ENCODE data around the gene TP53AIP1.

DNA sequence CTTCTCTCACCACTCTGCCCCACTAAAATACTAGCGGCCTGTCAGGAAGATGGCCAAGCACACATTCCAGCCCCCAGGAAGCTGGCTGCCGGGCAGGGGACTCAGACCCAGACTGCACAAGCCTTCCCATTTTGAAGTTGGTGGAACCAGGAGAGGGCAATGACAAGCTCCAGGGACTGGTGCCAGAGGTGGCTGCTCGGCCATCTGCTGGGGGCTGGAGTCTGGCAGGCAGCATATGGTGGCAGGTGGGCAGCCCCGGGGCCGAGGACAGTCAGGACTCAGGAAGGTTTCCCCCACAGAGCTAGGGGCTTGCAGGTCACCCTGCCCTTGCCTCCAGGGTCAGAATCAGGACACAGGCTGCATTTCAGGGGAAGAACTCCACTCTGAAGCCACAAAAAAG, 28.9 kb downstream of the TP53AIP1 start:
- no peak for TF ChIP-seq CTCF (conservative IDR thresholded peaks at IDR 0.05; ENCODE audit: low read depth in 2 of 2)
- TF ChIP-seq POLR2AphosphoS5 (IDR thresholded peaks at IDR 0.05; ENCODE audit: low read depth): no peak
- TF ChIP-seq, protein P1, sequence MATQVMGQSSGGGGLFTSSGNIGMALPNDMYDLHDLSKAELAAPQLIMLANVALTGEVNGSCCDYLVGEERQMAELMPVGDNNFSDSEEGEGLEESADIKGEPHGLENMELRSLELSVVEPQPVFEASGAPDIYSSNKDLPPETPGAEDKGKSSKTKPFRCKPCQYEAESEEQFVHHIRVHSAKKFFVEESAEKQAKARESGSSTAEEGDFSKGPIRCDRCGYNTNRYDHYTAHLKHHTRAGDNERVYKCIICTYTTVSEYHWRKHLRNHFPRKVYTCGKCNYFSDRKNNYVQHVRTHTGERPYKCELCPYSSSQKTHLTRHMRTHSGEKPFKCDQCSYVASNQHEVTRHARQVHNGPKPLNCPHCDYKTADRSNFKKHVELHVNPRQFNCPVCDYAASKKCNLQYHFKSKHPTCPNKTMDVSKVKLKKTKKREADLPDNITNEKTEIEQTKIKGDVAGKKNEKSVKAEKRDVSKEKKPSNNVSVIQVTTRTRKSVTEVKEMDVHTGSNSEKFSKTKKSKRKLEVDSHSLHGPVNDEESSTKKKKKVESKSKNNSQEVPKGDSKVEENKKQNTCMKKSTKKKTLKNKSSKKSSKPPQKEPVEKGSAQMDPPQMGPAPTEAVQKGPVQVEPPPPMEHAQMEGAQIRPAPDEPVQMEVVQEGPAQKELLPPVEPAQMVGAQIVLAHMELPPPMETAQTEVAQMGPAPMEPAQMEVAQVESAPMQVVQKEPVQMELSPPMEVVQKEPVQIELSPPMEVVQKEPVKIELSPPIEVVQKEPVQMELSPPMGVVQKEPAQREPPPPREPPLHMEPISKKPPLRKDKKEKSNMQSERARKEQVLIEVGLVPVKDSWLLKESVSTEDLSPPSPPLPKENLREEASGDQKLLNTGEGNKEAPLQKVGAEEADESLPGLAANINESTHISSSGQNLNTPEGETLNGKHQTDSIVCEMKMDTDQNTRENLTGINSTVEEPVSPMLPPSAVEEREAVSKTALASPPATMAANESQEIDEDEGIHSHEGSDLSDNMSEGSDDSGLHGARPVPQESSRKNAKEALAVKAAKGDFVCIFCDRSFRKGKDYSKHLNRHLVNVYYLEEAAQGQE (IDR thresholded peaks at IDR 0.05; ENCODE audit: unreplicated experiment): no peak
- no peak for TF ChIP-seq EZH2phosphoT487 (IDR thresholded peaks at IDR 0.05; ENCODE audit: unreplicated experiment)
- no peak for TF ChIP-seq CREB1 (CRISPR knock-in tag; IDR thresholded peaks at IDR 0.05; ENCODE audit: low read depth)
- no peak for TF ChIP-seq EZH2 (IDR thresholded peaks at IDR 0.05; ENCODE audit: low read depth, unreplicated experiment)
- no peak for TF ChIP-seq NANOG (IDR thresholded peaks at IDR 0.05; ENCODE audit: borderline replicate concordance)
- TF ChIP-seq STAT1 (IDR thresholded peaks at IDR 0.05; ENCODE audit: unreplicated experiment): no peak
- no peak for TF ChIP-seq JUNB (IDR thresholded peaks at IDR 0.05; ENCODE audit: unreplicated experiment)
- TF ChIP-seq, protein P2, sequence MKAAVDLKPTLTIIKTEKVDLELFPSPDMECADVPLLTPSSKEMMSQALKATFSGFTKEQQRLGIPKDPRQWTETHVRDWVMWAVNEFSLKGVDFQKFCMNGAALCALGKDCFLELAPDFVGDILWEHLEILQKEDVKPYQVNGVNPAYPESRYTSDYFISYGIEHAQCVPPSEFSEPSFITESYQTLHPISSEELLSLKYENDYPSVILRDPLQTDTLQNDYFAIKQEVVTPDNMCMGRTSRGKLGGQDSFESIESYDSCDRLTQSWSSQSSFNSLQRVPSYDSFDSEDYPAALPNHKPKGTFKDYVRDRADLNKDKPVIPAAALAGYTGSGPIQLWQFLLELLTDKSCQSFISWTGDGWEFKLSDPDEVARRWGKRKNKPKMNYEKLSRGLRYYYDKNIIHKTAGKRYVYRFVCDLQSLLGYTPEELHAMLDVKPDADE (IDR thresholded peaks at IDR 0.05): no peak

Data from GM23338 (cell line).